BJ (cell line): ENCODE data around the gene AFF4. TPM values are rescaled to one million over a fixed set of nuclear protein-coding genes. Genes with fewer than 3 reads are reported as not detected.

Experiments used
- CTCF ChIA-PET: fragments of 350-600 bp; formaldehyde crosslinking; extraction: SDS; loops from one replicate; lab custom pipeline; 2021; ENCODE audit warnings: antibody characterized with exemption, inconsistent platforms; lab: Yijun Ruan, JAX
- POLR2A ChIA-PET: fragments of 300-600 bp; sonication (Branson Sonifier 250); formaldehyde crosslinking; extraction: SDS; loops from one replicate; lab custom pipeline; 2021; ENCODE audit warnings: antibody characterized with exemption; lab: Charles Lee
- DNase-seq: peaks from one replicate; pipeline ENCODE4 v3.0.0-alpha.2; 2011; ENCODE audit warnings: low read depth
- H3K27me3 ChIP-seq: 2 replicates; pipeline ENCODE4 v1.6.0; 2011; ENCODE audit warnings: low read length; ENCODE audit not compliant: control insufficient read depth, insufficient read depth
- H3K36me3 ChIP-seq: 2 replicates; pipeline ENCODE4 v1.5.1; 2011; ENCODE audit warnings: low read length; ENCODE audit not compliant: control insufficient read depth, insufficient read depth
- H3K4me3 ChIP-seq: 2 replicates; pipeline ENCODE4 v1.5.1; 2011; ENCODE audit warnings: low read depth, mild to moderate bottlenecking, control low read depth, low read length
- polyA plus RNA-seq: library from polyadenylated mRNA; depleted of rRNA; stranded (reverse); fragments of >200 nt; gene quantifications from 2 replicates; pipeline ENCODE4 v1.2.3, GENCODE V29; 2011
- TF ChIP-seq, protein P1 (sequence below): IDR thresholded peaks from 2 replicates; pipeline ENCODE4 v1.5.1; 2011; ENCODE audit warnings: low read depth, mild to moderate bottlenecking, control low read depth, inconsistent platforms, low read length, moderate library complexity; ENCODE audit not compliant: insufficient read depth

AFF4 gene
- polyA plus RNA-seq, 1 experiment: 42.5 TPM

GRCh38 chr5:132850066-132850465 is 113.4 kb downstream of the AFF4 start:
- TF ChIP-seq, protein P1, sequence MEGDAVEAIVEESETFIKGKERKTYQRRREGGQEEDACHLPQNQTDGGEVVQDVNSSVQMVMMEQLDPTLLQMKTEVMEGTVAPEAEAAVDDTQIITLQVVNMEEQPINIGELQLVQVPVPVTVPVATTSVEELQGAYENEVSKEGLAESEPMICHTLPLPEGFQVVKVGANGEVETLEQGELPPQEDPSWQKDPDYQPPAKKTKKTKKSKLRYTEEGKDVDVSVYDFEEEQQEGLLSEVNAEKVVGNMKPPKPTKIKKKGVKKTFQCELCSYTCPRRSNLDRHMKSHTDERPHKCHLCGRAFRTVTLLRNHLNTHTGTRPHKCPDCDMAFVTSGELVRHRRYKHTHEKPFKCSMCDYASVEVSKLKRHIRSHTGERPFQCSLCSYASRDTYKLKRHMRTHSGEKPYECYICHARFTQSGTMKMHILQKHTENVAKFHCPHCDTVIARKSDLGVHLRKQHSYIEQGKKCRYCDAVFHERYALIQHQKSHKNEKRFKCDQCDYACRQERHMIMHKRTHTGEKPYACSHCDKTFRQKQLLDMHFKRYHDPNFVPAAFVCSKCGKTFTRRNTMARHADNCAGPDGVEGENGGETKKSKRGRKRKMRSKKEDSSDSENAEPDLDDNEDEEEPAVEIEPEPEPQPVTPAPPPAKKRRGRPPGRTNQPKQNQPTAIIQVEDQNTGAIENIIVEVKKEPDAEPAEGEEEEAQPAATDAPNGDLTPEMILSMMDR: no peak
- POLR2A ChIA-PET: no interaction called here

DNA sequence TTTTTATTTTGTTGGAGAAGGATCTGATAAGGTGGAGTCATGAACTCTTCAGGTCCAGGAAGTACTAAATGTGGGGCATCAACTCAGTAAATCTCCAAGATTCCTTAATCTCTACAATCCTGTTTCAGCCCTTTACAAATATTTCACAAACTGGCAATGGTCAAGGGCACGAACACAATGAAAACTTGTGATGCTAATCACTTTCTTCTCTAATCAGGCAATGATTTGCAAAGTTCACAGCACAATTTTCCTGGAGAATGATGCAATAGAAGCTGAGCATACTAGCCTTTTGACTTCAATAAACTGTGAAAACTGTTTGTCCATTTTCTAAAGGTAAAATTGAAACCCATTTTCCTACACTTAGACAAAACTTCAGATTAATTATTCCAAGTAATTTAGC is 114.1 kb downstream of the AFF4 start:
- TF ChIP-seq, protein P1: no peak
- DNase-seq: no peak
- no peaks in the 10 kb centered on the region for H3K36me3 ChIP-seq
- ChIA-PET CTCF (interaction anchor here (0.6 to 2.6 kb wide), 6 partner anchors 10 to 301 kb away, joined by 4 to 13 read pairs (median 4); partner anchors contain the start of genes GDF9, SHROOM1 and UQCRQ), POLR2A (no interaction called here)
- no peaks in the 10 kb centered on the region for H3K27me3 ChIP-seq
- H3K4me3 ChIP-seq: no peak overlapping the region

More at GRCh38 chr5:132850066-132850465, 113.4 kb downstream of the AFF4 start:
- no peaks in the 10 kb centered on the region for H3K36me3 ChIP-seq
- no peak overlapping the region for H3K4me3 ChIP-seq
- CTCF ChIA-PET: interaction anchor here (1.3 to 2.6 kb wide), 4 partner anchors 9 to 30 kb away, joined by 5 to 13 read pairs (median 5); partner anchors contain the start of genes GDF9, SHROOM1 and UQCRQ
- H3K27me3 ChIP-seq: no peaks in the 10 kb centered on the region
- DNase-seq: no peak

DNA sequence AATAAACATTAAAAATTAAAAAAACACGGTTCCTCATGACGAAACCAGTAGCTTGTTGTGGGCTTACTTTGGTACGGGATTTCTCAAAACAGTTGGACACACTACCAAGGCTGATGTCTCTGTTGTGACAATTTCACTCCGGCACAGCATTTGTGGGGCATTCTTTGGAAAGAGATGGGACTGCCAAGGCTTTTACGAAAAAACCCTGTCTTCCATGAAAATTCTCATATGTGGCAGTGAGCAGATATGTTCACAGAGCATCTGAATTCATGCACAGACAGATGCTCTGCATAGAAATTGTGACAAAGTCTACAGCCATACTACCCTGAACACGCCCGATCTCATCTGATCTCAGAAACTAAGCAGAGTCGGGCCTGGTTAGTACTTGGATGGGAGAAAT is 115.2 kb downstream of the AFF4 start:
- TF ChIP-seq, protein P1: no peak

DNA sequence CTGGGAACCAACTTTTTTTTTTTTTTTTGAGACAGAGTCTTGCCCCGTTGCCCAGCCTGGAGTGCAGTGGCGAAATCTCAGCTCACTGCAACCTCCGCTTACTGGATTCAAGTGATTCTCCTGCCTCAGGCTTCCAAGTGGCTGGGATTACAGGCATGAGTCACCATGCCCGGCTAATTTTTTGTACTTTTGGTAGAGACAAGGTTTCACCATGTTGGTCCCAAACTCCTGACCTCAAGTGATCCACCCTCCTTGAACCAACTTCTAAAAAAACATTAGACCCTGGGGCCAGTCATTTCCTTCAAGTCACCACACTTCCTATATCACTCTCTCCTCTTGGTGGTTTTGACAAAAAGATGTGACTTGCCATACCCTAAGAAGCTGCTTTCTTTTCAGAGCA is 122.1 kb downstream of the AFF4 start:
- DNase-seq: no peak
- Histone ChIP-seq H3K36me3 (no peaks in the 10 kb centered on the region), H3K4me3 (no peak overlapping the region), H3K27me3 (no peaks in the 10 kb centered on the region; the same call in 1 of the 2 replicates)
- TF ChIP-seq, protein P1: no peak
- POLR2A ChIA-PET: no interaction called here
- CTCF ChIA-PET: no interaction called here

More for the DNA sequence above, 115.2 kb downstream of the AFF4 start:
- ChIA-PET CTCF (interaction anchor here (1.0 to 2.6 kb wide), 3 partner anchors 16 to 18 kb away, joined by 4 to 13 read pairs (median 4); partner anchors contain the start of genes GDF9, SHROOM1 and UQCRQ), POLR2A (no interaction called here)
- Histone ChIP-seq H3K27me3 (no peaks in the 10 kb centered on the region), H3K36me3 (no peaks in the 10 kb centered on the region), H3K4me3 (no peak overlapping the region)
- DNase-seq: no peak

DNA sequence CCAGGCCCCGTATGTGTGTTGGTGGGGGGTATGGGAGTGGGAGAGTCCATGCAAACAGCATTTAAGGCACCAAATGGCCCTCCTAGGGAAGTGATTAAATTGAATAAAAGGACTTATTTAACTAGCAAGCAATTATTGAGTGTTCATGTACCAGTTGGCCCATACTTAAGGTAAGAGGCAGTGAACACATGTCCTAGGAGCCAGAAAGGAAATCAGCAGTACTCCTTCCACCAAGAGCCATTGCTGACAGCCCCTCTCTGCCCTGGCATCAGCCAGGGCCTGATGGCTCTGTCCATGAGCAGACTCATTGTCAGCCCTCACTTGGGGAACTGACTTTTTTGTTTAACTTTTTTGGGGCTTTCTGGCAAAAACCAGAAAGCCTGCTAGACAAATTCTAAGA is 122.5 kb downstream of the AFF4 start:
- no peak for DNase-seq
- ChIA-PET POLR2A (no interaction called here), CTCF (interaction anchor here (1.2 kb wide), 1 partner anchor 20 kb away, joined by 5 read pairs; no protein-coding TSS in a partner anchor)
- H3K36me3 ChIP-seq: no peaks in the 10 kb centered on the region
- no peaks in the 10 kb centered on the region; the same call in 1 of the 2 replicates for H3K27me3 ChIP-seq
- TF ChIP-seq, protein P1: no peak
- H3K4me3 ChIP-seq: no peak overlapping the region
